ENCODE results near the gene OAF.

GRCh38 chr11:120168108-120168959, 42.5 kb upstream of the OAF start:
- TF ChIP-seq, protein P1, sequence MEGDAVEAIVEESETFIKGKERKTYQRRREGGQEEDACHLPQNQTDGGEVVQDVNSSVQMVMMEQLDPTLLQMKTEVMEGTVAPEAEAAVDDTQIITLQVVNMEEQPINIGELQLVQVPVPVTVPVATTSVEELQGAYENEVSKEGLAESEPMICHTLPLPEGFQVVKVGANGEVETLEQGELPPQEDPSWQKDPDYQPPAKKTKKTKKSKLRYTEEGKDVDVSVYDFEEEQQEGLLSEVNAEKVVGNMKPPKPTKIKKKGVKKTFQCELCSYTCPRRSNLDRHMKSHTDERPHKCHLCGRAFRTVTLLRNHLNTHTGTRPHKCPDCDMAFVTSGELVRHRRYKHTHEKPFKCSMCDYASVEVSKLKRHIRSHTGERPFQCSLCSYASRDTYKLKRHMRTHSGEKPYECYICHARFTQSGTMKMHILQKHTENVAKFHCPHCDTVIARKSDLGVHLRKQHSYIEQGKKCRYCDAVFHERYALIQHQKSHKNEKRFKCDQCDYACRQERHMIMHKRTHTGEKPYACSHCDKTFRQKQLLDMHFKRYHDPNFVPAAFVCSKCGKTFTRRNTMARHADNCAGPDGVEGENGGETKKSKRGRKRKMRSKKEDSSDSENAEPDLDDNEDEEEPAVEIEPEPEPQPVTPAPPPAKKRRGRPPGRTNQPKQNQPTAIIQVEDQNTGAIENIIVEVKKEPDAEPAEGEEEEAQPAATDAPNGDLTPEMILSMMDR (IDR thresholded peaks at IDR 0.05): no peak
- TF ChIP-seq POLR2A (IDR thresholded peaks at IDR 0.05): no peak
